Panc1 (cell line): ENCODE measurements around the gene GADL1. TPM values are rescaled to one million over a fixed set of nuclear protein-coding genes. Genes with fewer than 3 reads are reported as not detected.

Experiments
- ATAC-seq: fragments of 200-7000 bp; cut with Tn5 transposase; 2 replicates; pipeline ENCODE4 v1.9.1; 2020; ENCODE audit warnings: mild to moderate bottlenecking, moderate library complexity
- BruUV-seq: library from RNA; stranded (reverse); fragments of 400-500 nt; replicated peaks from 2 replicates; lab custom pipeline; 2021; lab: Mats Ljungman, UMichigan
- CTCF ChIA-PET: fragments of 300-600 bp; sonication (Branson Sonifier 250); formaldehyde crosslinking; loops from one replicate; lab custom pipeline; 2022; ENCODE audit warnings: antibody characterized with exemption; lab: Charles Lee
- POLR2A ChIA-PET: fragments of 300-600 bp; sonication (Branson Sonifier 250); formaldehyde crosslinking; loops from one replicate; lab custom pipeline; 2022; ENCODE audit warnings: antibody characterized with exemption; lab: Charles Lee
- DNase-seq: peaks from one replicate; pipeline ENCODE4 v3.0.0-alpha.2; 2010; ENCODE audit warnings: low read depth, low spot score
- H3K27ac ChIP-seq: 2 replicates; pipeline ENCODE4 v1.5.1; 2011; ENCODE audit warnings: mild to moderate bottlenecking, low read length, inconsistent platforms
- H3K27me3 ChIP-seq: fragments of 200-500 bp; sonication (Bioruptor generic); 2 replicates; pipeline ENCODE4 v1.6.0; 2014; ENCODE audit warnings: low read length, inconsistent platforms; ENCODE audit not compliant: control insufficient read depth, insufficient read depth
- H3K36me3 ChIP-seq: fragments of 200-500 bp; sonication (Bioruptor generic); 2 replicates; pipeline ENCODE4 v1.5.1; 2014; ENCODE audit warnings: inconsistent platforms, mild to moderate bottlenecking, low read length, moderate library complexity; ENCODE audit not compliant: control insufficient read depth, insufficient read depth
- H3K4me1 ChIP-seq: 2 replicates; pipeline ENCODE4 v1.5.1; 2011; ENCODE audit warnings: inconsistent platforms, mild to moderate bottlenecking, low read length, moderate library complexity; ENCODE audit not compliant: control insufficient read depth, insufficient read depth
- H3K4me3 ChIP-seq, 2 experiments: 2 replicates each; pipeline ENCODE4 v1.5.1; 2011 to 2012; ENCODE audit warnings: low read depth in 2 of 2, low read length in 2 of 2, mild to moderate bottlenecking in 2 of 2, inconsistent platforms in 1 of 2, moderate library complexity in 1 of 2
- H3K9me3 ChIP-seq: fragments of 200-500 bp; sonication (Bioruptor generic); 2 replicates; pipeline ENCODE4 v1.5.1; 2014; ENCODE audit warnings: low read depth, mild to moderate bottlenecking, inconsistent platforms, low read length, moderate library complexity; ENCODE audit not compliant: control insufficient read depth, insufficient read depth
- POLR2AphosphoS5 ChIP-seq: IDR thresholded peaks from 2 replicates; pipeline ENCODE4 v1.6.1; 2012; ENCODE audit warnings: mild to moderate bottlenecking, low read depth, low read length, moderate library complexity
- SIN3A ChIP-seq: IDR thresholded peaks from 2 replicates; pipeline ENCODE4 v1.6.1; 2012; ENCODE audit warnings: low read depth, mild to moderate bottlenecking, low read length, moderate library complexity, borderline replicate concordance; ENCODE audit not compliant: insufficient read depth
- TCF7L2 ChIP-seq: IDR thresholded peaks from 2 replicates; pipeline ENCODE4 v1.6.1; 2011; ENCODE audit warnings: mild to moderate bottlenecking, low read depth, low read length, inconsistent platforms
- in situ Hi-C: cut with HindIII; loops from 2 replicates; pipeline ENCODE4 v1.10.0; 2016; ENCODE audit warnings: low sequenced_read_pairs, low pct_unique_long_range_greater_than_20kb
- intact Hi-C: fragments of 100-400 bp; cut with micrococcal nuclease; formaldehyde crosslinking; loops from one replicate; pipeline ENCODE4 v1.10.0; 2022; ENCODE audit not compliant: unreplicated experiment
- total RNA-seq: library from RNA; stranded (reverse); gene quantifications from one replicate; pipeline ENCODE4 v1.2.1, GENCODE V29; 2021; ENCODE audit not compliant: unreplicated experiment
- TF ChIP-seq, protein P1 (sequence below): fragments of 450-650 bp; IDR thresholded peaks from 2 replicates; pipeline ENCODE4 v1.5.1; 2017; ENCODE audit warnings: mild to moderate bottlenecking
- TF ChIP-seq, protein P2 (sequence below), 2 experiments: IDR thresholded peaks; 2 replicates each; pipeline ENCODE4 v1.6.1; 2011 to 2012; ENCODE audit warnings: low read depth in 2 of 2, control low read depth in 1 of 2, low read length in 1 of 2, mild to moderate bottlenecking in 1 of 2, moderate library complexity in 1 of 2; ENCODE audit not compliant: insufficient read depth in 1 of 2

Gene GADL1
- total RNA-seq, 1 experiment from 2014 or later: not detected

DNA sequence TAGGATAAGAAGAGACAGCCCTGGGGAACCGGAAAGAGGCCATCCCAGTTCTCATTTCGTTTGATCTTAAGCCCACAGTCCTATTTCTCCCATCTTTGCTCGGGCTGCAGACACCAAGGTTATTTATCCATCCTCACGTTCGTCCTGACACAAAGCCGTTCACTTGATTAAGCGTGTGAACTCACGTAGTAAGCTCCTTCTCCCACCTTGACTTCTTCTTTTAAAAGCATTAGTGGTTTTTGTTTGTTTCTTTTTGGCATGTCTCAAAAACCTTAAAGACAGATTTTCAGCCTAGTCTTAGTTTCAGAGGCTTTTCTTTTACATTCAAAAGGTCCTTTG is 217.1 kb downstream of the GADL1 start:
- H3K27ac ChIP-seq: no peak overlapping the region
- ATAC-seq (no peak), DNase-seq (no peak)
- H3K4me3 ChIP-seq: no peak overlapping the region
- POLR2A ChIA-PET: no interaction called here
- TF ChIP-seq, protein P1, sequence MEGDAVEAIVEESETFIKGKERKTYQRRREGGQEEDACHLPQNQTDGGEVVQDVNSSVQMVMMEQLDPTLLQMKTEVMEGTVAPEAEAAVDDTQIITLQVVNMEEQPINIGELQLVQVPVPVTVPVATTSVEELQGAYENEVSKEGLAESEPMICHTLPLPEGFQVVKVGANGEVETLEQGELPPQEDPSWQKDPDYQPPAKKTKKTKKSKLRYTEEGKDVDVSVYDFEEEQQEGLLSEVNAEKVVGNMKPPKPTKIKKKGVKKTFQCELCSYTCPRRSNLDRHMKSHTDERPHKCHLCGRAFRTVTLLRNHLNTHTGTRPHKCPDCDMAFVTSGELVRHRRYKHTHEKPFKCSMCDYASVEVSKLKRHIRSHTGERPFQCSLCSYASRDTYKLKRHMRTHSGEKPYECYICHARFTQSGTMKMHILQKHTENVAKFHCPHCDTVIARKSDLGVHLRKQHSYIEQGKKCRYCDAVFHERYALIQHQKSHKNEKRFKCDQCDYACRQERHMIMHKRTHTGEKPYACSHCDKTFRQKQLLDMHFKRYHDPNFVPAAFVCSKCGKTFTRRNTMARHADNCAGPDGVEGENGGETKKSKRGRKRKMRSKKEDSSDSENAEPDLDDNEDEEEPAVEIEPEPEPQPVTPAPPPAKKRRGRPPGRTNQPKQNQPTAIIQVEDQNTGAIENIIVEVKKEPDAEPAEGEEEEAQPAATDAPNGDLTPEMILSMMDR: no peak
- TF ChIP-seq TCF7L2 (no peak), SIN3A (no peak), POLR2AphosphoS5 (no peak)
- TF ChIP-seq, protein P2, sequence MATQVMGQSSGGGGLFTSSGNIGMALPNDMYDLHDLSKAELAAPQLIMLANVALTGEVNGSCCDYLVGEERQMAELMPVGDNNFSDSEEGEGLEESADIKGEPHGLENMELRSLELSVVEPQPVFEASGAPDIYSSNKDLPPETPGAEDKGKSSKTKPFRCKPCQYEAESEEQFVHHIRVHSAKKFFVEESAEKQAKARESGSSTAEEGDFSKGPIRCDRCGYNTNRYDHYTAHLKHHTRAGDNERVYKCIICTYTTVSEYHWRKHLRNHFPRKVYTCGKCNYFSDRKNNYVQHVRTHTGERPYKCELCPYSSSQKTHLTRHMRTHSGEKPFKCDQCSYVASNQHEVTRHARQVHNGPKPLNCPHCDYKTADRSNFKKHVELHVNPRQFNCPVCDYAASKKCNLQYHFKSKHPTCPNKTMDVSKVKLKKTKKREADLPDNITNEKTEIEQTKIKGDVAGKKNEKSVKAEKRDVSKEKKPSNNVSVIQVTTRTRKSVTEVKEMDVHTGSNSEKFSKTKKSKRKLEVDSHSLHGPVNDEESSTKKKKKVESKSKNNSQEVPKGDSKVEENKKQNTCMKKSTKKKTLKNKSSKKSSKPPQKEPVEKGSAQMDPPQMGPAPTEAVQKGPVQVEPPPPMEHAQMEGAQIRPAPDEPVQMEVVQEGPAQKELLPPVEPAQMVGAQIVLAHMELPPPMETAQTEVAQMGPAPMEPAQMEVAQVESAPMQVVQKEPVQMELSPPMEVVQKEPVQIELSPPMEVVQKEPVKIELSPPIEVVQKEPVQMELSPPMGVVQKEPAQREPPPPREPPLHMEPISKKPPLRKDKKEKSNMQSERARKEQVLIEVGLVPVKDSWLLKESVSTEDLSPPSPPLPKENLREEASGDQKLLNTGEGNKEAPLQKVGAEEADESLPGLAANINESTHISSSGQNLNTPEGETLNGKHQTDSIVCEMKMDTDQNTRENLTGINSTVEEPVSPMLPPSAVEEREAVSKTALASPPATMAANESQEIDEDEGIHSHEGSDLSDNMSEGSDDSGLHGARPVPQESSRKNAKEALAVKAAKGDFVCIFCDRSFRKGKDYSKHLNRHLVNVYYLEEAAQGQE (IDR thresholded peaks at IDR 0.05; ENCODE audit: insufficient read depth in 1 of 2, low read depth in 2 of 2, low read length in 1 of 2): no peak
- no peaks in the 10 kb centered on the region for H3K9me3 ChIP-seq
- in situ Hi-C loops (no loop called here), intact Hi-C loops (no loop called here)
- no peaks in the 10 kb centered on the region for H3K27me3 ChIP-seq
- H3K4me1 ChIP-seq: no peaks in the 10 kb centered on the region
- H3K36me3 ChIP-seq: peaks cover 3% of the 10 kb centered on the region; the same call in 1 of the 2 replicates
- CTCF ChIA-PET: no interaction called here
- BruUV-seq: no TSS peak

DNA sequence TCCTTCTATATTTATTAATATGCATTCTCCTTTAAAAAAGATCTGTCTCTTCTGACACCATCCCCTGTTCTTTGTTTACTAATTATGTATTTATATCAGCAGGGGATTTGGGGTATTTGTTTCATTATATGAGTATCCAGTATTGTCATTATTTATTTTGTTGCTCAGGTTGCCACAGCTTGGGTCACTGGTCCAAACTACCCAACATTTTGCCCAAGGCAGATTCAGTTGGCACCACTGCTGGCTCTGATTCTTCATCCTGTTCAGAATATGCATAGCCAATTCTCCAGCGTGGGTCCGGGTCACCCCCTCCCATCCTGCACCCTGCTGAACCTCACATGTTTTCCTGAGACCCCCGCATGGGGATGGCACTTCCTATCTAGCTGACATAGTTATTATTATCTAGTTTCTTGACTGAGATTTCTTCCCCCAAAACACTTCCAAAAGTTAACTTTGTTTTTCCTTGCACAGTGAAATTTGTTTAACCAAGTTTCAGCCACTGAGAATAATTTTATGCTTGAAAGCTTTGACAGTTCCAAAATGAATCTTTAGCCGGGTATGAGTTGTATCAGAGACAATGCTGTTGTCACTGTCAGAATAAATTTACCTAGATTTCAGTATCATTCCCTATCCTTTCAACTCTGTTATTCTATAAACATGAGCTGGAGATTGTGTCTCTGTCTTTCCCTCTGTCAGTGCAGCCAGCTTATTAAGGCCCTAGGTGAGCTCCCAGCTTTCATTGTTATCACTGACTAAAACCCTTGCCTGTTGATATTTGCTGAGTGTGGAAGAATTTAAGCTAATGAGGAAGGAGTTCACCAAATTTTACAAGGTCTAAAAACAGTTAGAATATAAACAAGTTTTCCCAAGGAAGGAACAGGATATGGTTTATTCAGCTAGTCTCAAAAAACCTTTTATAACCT is 217.8 kb downstream of the GADL1 start:
- Histone ChIP-seq H3K27me3 (no peaks in the 10 kb centered on the region), H3K4me1 (no peaks in the 10 kb centered on the region), H3K4me3 (no peak overlapping the region), H3K9me3 (no peaks in the 10 kb centered on the region), H3K27ac (no peak overlapping the region), H3K36me3 (peaks cover 3% of the 10 kb centered on the region; the same call in 1 of the 2 replicates)
- ATAC-seq: no peak
- DNase-seq: no peak
- CTCF ChIA-PET: no interaction called here
- in situ Hi-C loops: no loop called here
- no peak for TF ChIP-seq POLR2AphosphoS5
- TF ChIP-seq, protein P1: no peak
- TF ChIP-seq, protein P2 (IDR thresholded peaks at IDR 0.05; ENCODE audit: insufficient read depth in 1 of 2, low read depth in 2 of 2, low read length in 1 of 2): no peak
- TF ChIP-seq TCF7L2: no peak
- TF ChIP-seq SIN3A: no peak
- no TSS peak for BruUV-seq
- POLR2A ChIA-PET: no interaction called here
- intact Hi-C loops: no loop called here
